ENCODE measurements around the gene AADAC. TPM values are rescaled to one million over a fixed set of nuclear protein-coding genes. Genes with fewer than 3 reads are reported as not detected.
"Not testable (repeated sequence)": the region's sequence is repeated elsewhere in the genome, so short reads cannot be mapped to it uniquely, and the experiment has no call there.

AADAC gene, protein sequence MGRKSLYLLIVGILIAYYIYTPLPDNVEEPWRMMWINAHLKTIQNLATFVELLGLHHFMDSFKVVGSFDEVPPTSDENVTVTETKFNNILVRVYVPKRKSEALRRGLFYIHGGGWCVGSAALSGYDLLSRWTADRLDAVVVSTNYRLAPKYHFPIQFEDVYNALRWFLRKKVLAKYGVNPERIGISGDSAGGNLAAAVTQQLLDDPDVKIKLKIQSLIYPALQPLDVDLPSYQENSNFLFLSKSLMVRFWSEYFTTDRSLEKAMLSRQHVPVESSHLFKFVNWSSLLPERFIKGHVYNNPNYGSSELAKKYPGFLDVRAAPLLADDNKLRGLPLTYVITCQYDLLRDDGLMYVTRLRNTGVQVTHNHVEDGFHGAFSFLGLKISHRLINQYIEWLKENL
- total RNA-seq = 17.7 TPM

DNA sequence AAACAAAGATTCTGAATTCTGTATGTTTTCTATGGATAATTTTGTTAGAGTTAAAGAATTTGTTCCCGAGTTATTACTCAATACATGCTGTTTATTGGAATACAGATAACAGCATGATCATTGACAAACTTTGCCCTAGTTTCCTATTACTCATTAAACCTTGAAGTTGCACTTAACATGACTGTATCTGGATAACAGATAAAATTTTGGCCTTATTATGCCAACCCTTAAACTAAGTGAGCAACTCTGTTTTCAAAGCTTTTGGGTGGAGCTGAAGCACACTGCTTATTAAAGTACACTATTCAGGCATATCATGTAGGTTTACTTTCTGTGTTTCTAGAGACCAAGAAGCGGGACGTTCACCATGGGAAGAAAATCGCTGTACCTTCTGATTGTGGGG is at the start of gene AADAC:
Gene AADAC (plus strand): TSS at position 318 of the 400 bp plus-strand sequence. CDS start 47 bp downstream, at position 365.
- no peak for DNase-seq (ENCODE audit: low spot score)

DNA sequence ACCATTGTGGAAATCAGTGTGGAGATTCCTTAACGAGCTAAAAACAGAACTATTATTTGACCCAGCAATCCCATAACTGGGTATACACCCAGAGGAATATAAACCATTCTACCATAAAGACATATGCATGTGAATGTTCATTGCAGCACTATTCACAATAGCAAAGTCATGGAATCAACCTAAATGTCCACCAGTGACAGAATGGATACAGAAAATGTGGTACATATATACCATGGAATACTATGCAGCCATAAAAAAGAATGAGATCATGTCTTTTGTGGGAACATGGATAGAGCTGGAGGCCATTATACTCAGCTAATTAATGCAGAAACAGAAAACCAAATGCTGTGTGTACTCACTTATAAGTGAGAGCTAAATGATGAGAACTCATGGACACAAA is 49.2 kb upstream of the AADAC start:
- DNase-seq (ENCODE audit: low spot score) = not testable (repeated sequence)

DNA sequence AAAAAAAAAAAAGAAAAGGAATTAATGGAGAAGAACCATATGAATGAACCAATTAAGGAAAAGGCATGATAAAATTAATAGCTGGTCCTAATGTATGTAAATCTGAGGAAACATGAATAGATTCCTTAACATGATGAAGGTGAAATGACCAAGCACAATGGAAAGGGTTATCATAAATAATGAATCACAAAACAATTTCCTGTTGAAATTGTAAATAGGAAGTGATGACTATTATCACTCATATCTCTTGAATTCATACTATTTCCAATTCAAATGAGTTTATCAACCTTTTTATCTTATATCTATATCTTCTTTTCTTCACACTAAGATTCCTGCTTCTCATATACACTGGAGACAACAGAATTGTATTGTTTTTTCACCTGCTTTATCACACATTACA is 48.2 kb upstream of the AADAC start:
- DNase-seq (ENCODE audit: low spot score) = no peak

DNA sequence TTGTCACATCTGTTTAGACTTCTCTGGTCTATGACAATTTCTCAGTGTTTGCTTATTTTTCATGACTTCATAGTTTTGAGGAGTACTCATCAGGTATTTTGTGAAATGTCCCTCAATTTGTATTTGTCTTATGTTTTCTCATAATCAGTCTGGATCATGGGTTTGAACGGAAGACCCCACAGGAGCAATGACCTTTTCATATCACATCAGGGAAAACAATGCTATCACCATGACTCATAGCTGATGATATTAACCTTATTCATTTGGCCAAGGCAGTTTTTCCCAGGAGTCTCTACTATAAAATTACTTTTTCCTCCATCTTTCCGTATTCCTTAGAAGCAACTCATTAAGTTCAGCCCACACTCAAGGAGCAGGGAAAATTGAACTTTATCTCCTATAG is 47.5 kb upstream of the AADAC start:
- DNase-seq (ENCODE audit: low spot score) = no peak

DNA sequence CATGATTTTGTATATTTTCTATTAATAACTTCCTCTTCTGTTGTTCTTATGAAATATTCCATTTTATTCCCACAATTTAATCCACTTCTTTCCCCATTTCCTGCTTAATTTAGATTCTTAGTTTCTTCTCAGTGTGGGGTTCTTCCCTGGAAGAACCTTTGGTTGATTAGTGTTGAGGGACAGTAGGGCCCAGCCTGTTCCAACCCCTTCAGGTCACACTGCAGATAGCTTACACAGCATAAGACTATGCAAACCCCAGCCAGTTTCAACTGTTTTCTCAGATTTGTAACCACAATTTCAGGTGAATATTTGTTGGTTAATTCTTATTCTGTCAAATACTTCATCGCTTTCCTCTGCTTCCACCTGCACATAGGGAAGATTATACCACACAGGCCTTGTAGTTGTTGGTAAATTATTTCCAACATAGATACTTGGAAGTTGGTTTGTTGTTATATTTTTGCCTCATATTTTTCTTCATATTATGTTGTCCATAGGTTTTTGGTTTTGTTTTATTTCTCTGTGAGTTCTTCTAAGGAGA is 45.5 kb upstream of the AADAC start:
- no peak for DNase-seq (ENCODE audit: low spot score)

DNA sequence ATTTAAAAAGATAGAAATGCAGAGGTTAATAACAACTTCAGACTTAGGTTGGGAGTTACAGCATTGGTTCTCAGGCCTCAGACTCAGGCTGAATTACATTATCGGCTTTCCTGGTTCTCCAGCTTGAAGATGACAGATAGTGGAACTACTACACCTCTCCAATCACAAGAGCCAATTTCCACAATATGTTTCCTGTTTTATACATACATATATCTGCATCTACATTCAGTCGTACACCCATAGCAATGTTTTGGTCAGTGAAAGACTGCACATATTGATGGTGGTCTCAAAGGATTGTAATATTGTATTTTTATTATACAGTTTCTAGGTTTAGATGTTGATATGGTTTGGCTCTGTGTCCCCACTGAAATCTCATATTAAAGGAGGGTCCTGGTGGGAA is 44.7 kb upstream of the AADAC start:
- no peak for DNase-seq (ENCODE audit: low spot score)

DNA sequence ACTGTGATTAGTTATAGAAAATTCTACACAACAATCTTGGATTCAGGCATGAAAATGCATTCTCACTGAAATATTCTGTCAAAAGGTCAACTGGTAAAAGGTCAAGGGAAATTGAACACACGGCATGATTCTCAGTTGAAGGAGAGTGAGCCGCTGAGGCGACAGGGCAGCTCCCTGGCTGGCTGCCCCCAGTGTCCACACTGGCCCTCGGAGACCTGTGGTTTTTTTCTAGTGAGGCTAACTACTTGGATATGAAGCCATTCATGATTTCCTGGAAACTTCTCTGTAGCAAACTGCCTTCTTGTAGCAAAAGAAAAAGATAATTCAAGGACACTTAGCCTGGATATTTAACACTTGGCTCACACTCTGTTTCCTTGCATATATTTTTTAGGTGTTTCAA is 43.0 kb upstream of the AADAC start:
- DNase-seq (ENCODE audit: low spot score) = peak; percentile 31

DNA sequence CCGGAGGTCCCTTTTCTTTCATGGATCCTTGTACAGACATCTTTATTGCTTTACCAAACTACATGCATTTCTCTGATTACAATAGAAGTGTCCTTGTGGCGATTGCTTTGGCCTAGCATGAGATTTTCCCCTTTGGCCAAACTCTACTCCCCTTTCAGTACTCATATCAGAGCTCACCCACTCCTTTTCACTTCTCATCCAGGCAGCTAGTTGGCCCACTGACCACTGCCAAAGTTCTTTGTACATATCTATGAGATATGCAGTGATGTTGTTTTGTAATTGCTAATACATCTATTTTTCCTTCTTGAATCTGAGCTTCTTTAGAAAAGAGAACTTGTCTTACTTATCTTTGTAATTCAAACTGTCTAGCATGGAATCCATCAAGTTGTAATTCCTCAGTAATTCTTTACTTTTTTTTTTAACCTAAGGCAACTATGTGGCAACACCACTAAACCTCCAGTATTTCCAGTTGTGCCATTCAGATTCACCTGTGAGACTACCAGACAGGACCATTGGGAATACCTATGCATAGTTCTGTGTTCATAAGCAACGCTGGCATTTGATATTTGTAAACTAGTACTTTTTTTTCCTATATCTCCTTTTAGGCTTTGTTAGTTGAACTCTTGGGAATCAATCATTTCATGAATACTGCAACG is 41.0 kb upstream of the AADAC start:
- DNase-seq (ENCODE audit: low spot score) = no peak

DNA sequence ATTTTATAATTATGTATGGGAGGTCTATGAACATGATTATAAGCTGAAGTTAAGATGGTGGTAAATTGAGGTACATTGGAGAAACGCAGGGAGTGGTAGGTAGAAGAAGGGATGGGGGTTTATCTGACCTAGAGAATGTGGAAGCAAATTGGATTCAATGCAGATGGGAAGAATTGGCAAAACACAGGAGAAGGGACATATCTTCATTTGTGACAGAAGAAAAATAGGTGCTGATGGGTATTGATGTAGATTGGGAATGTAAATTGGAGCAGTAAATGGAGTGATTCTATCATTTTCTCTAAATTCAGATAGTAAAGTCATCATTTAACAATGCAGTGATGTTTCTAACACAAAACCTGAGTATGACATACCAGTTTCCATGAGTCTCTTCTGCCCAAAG is 39.7 kb upstream of the AADAC start:
- no peak for DNase-seq (ENCODE audit: low spot score)

DNA sequence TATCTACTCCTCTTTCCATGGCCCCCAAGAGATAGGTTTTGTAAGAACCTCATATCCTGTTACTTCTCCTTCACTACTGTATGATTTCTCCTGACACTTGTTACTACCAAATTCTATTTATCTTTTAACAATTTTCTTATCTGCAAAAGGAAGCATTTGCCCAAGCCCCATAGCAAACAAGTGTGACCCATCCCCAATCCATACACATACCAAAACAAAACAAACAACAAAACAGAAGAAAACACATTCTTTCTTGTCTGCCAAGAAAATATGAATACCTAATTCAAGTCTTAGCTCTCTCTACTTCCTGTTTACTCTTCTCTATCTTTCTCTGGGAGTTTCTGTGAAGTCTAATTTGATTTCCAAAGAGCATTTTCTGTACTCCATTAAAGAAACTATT is 39.0 kb upstream of the AADAC start:
- DNase-seq (ENCODE audit: low spot score) = no peak

DNA sequence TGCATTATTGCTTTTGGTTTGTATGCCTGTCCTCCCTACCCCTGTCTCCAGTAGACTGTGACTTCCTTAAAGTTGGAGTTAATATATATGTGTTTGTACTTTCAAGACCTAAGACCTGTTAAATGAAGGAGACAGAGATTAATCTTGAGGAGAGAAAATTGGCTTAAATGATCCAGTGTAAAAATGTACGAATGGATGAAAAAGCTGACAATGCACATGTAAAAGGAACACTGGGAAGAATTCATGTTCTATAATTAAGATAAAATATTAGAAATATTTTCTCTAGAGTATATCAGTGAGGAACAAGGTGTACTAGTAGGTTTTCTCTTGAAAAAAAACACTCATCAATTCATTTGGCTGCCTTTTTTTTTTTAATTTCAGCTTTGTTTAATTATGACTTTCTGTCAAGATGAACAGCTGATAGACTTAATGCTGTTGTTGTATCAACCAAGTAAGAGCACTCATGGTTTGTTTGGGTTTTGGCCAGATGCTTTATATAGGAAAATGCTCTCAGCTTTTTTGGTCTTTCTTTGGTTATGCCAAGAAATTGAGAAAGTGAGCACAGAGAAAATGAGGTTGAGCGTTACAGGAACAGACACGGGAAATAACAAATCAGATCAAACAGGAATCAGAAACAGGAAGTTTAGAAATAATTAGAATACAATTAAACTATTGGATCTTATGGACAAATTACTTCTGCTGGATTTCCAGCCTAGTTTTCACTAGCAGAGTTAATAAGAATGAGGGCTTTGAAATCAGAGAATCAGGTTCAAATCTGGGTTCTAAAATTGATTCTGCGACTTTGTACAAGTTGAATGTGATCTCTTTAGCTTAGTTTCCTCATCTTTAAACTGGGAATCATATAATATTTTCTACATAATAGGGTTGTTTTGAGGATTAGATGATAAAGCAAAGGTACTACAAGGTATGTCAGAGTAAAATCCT is 38.3 kb upstream of the AADAC start:
- no peak for DNase-seq (ENCODE audit: low spot score)

DNA sequence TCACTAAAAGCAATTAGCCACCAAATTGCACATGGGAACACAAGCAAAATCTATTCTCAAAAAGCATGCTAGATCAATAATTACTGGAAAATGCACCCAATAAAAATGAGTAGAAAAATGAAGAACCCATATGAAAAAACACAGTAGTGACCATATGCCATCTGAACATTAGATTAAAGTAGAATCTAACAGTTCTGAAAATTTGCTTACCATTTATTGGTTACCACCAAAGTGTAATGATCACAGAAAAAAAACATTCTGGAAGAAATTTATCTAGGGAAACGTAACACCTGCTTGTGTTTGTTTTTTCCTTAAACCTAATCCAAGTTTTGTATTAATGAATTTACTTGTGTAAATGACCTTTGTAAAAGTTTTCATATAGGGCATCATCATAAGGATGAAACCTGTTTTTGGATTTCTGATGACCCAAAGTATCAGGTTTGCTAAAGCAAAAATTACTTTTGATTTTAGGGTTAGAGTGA is 37.6 kb upstream of the AADAC start:
- DNase-seq (ENCODE audit: low spot score) = no peak

DNA sequence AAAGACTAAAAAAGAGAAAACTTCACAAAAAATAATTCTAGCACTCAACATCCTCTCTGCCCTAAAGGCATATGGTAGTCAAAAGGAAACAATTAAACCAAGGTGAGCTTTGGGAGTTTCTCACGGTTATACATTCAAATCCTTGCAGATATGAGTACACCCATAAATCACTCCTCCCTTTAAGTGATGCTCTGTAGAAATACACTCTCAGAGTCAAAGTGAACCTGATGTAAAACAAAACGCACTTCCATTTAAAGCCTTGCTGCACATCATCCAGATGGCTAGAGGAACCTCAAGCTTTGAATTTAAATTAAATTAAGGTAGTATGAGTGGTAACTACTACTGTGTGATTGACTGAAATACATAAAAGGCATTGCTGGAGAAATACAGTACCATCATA is 36.0 kb upstream of the AADAC start:
- no peak for DNase-seq (ENCODE audit: low spot score)

DNA sequence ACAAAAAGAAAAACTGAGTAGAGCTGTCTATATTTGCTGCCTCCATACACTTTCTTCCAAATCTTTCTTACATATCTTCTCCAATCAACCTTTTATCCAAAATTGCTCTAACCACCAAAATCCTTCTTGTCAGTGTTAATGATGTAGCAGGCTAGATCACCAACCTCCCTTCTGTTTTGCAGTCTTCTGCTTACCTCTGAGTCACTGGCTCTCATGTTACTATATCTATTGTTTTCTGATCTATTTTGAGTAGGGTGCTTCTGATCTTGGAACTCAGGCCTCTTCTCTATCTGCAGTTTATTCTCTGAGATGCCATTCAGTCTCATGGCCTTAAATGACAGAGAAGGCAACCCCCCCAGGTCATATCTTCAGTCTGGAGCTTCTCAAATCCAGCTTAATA is 26.3 kb upstream of the AADAC start:
- DNase-seq (ENCODE audit: low spot score) = no peak

DNA sequence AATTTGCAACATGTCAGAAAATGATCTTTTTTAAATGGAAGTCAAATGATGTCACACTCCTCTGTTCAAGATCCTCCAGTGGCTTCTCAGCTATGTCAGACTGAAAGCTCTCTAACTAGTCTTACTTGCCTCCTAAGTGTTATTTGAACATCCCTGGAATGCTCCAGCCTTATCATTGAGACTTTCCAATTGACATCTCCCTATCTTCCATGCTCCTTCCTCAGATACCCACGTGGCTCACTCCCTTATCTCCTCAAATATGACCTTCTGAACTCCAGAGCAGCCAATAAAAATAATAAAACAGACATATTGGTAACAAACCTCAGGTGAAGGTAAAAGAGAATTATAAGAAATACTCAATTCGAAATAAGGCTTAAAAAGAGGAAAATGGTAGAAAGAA is 25.5 kb upstream of the AADAC start:
- no peak for DNase-seq (ENCODE audit: low spot score)

DNA sequence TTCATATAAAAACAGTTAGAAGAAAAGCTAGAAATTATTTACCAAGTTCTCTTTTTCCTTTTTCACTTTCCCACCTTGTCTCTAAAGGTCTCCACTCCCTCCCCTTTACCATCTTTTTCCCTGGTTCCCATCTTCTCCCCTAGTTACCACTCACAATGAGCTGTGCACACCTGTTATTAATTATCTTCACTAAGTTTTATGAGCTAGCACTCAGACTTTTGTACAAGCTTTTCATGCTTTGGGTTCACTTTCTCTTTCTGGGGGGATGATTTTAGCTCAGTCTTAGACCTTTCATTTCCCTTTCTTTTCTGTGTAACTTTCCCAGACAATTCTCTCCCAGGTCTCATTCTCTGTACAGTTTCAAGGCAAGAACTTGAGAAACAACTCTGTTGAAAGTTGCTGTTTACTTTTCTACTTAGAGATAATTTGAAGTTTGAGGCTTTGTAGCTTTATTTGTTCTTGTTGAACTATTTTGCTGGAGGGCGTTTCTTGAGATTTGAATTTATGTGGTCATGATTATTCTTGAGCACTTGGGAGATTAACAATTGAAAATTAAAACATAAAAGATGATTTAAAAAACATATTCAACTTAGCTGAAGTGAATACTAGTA is 24.0 kb upstream of the AADAC start:
- DNase-seq (ENCODE audit: low spot score) = no peak

DNA sequence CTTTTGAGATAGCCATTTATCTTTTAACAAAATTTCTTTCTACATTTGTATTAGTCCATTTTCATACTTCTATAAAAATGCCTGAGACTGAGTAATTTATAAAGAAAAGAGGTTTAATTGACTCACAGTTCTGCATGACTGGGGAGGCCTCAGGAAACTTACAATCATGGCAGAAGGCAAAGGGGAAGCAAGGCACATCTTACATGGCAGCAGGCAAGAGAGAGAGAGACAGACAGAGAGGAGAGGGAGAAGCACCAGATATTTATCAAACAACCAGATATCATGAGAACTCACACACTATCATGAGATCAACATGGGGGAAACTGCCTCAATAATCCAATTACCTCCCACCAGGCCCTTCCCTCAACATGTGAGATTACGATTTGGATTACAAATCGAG is 23.2 kb upstream of the AADAC start:
- DNase-seq (ENCODE audit: low spot score) = not testable (repeated sequence)

DNA sequence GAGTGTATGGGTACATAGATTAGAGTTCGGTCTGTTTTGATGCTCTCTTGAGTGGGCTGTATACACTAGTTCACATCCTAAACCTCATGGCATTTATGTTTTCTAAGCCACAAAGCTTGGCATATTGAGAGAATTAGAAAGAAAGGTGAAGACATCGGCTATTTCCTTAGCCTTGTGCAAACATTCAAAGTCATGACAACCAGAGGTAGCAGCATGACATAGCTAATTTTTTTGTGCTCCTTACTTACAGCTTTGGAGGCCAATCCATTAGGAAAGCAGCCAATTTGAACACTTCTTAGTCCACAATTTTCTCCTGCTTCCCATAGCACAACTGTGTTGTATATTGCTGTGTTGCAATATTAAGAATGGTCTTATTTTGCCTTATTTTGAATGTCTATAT is 21.5 kb upstream of the AADAC start:
- no peak for DNase-seq (ENCODE audit: low spot score)

DNA sequence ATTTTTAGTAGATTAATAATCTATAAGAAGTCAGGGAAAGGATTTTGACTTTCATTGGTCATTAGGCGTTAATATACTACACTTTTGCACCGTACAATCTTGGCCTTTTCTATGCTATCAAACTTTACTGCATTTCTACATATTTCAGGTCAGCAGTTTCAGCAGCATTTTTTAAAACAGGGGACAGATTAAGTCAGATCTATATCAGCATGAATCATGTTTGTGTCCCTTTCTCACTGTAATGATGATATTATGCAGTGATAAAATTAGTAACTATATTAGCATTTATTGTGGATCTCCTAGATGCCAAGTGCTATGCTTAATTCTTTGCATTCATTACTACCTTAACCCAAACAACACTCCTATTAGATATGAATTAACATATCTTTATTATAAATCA is 20.3 kb upstream of the AADAC start:
- DNase-seq (ENCODE audit: low spot score) = no peak

DNA sequence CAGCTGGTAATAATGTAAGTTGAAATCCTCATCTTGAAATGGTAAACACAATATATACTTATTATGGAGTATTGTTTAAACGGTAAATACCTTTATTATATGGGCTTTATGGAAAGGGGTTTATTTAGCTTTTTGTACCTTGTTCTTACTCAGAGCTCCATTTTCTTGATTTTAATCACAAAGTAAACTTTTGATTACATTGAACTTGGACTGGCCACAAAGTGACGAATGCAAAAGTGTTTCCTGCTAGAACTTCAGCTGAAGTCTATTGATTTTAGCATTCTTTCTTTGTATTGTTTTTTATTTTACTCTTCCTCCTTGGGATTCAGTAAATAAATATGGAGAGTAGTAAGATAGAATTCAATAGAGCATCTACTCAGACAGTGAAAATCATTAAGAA is 19.8 kb upstream of the AADAC start:
- DNase-seq (ENCODE audit: low spot score) = no peak

DNA sequence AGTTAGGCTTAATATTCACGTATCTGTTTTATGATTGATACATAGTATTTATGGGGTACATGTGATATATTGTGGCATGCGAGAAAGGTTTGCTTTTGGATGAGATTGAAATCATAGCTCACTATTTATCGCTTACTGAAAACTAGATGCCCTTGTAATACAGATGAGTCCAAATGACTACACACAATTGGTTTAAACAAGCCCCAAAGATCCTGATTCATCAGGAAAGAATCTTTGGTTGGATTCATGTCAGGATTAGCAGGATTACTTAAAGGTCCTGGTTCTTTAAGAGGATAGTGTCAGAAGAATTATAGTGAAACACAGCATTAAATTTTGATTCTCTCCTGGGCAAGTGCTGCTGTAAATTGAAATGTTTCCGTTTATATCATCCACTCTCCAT is 18.6 kb upstream of the AADAC start:
- no peak for DNase-seq (ENCODE audit: low spot score)
